PC-9 (cell line): ENCODE data around the gene KCNAB3. TPM values are rescaled to one million over a fixed set of nuclear protein-coding genes. Genes with fewer than 3 reads are reported as not detected.

Experiments
- BruUV-seq: library from RNA; stranded (reverse); fragments of 400-500 nt; replicated peaks from 2 replicates; lab custom pipeline; 2021; lab: Mats Ljungman, UMichigan
- CTCF ChIA-PET: fragments of 300-600 bp; sonication (Branson Sonifier 250); formaldehyde crosslinking; loops from one replicate; lab custom pipeline; 2022; ENCODE audit warnings: antibody characterized with exemption; lab: Charles Lee
- POLR2A ChIA-PET: fragments of 300-600 bp; sonication (Branson Sonifier 250); formaldehyde crosslinking; loops from one replicate; lab custom pipeline; 2022; ENCODE audit warnings: antibody characterized with exemption; ENCODE audit not compliant: unreplicated experiment; lab: Charles Lee
- DNase-seq, 2 experiments: peaks; one replicate each; pipeline versions ENCODE4 v3.0.0 to v3.0.0-alpha.2; 2015 to 2022; ENCODE audit warnings: mixed read lengths in 1 of 2
- H2AFZ ChIP-seq: fragments of 200-600 bp; sonication (generic); 2 replicates; pipeline ENCODE4 v1.8.1; 2017; ENCODE audit warnings: antibody characterized with exemption
- H3F3A ChIP-seq: fragments of 200-600 bp; sonication (generic); 2 replicates; pipeline ENCODE4 v1.8.1; 2017; ENCODE audit warnings: antibody characterized with exemption, mild to moderate bottlenecking, low read depth; ENCODE audit not compliant: insufficient read depth
- H3K27ac ChIP-seq: fragments of 200-600 bp; sonication (generic); 2 replicates; pipeline ENCODE4 v1.6.1; 2016; ENCODE audit warnings: mixed run types
- H3K27me3 ChIP-seq: fragments of 200-600 bp; sonication (generic); 2 replicates; pipeline ENCODE4 v1.6.1; 2016; ENCODE audit warnings: low read depth, mixed run types; ENCODE audit not compliant: insufficient read depth
- H3K36me3 ChIP-seq: fragments of 200-600 bp; sonication (generic); 2 replicates; pipeline ENCODE4 v1.6.1; 2016; ENCODE audit warnings: low read depth, mixed run types
- H3K4me1 ChIP-seq: fragments of 200-600 bp; sonication (generic); replicated peaks from 2 replicates; pipeline ENCODE4 v1.6.1; 2016; ENCODE audit warnings: mixed run types; ENCODE audit not compliant: insufficient read depth
- H3K4me2 ChIP-seq: fragments of 200-600 bp; sonication (generic); 2 replicates; pipeline ENCODE4 v1.6.1; 2017; ENCODE audit warnings: mixed run types
- H3K4me3 ChIP-seq: fragments of 200-600 bp; sonication (generic); 2 replicates; pipeline ENCODE4 v1.6.1; 2016; ENCODE audit warnings: mixed run types
- H3K79me2 ChIP-seq: fragments of 200-600 bp; sonication (generic); 2 replicates; pipeline ENCODE4 v1.6.1; 2017; ENCODE audit warnings: low read depth, mixed run types
- H3K9me2 ChIP-seq: fragments of 200-600 bp; sonication (generic); 2 replicates; pipeline ENCODE4 v1.8.1; 2017; ENCODE audit warnings: mild to moderate bottlenecking; ENCODE audit not compliant: insufficient read depth
- H3K9me3 ChIP-seq: fragments of 200-600 bp; sonication (generic); 2 replicates; pipeline ENCODE4 v1.8.1; 2016; ENCODE audit warnings: low read depth; ENCODE audit not compliant: insufficient read depth
- H4K20me1 ChIP-seq: fragments of 200-600 bp; sonication (generic); 2 replicates; pipeline ENCODE4 v1.8.1; 2017; ENCODE audit not compliant: insufficient read depth
- EZH2 ChIP-seq: fragments of 200-600 bp; sonication (generic); IDR thresholded peaks from 2 replicates; pipeline ENCODE4 v1.8.0; 2017; ENCODE audit warnings: antibody characterized with exemption, low read depth
- intact Hi-C: fragments of 100-400 bp; cut with micrococcal nuclease; formaldehyde crosslinking; loops from one replicate; pipeline ENCODE4 v1.10.0; 2022; ENCODE audit not compliant: unreplicated experiment
- total RNA-seq: library from RNA; stranded (reverse); gene quantifications from 2 replicates; pipeline ENCODE4 v1.2.3, GENCODE V29; 2021
- TF ChIP-seq, protein P1 (sequence below): fragments of 200-600 bp; sonication (generic); conservative IDR thresholded peaks from 2 replicates; pipeline ENCODE4 v1.6.1; 2017; ENCODE audit warnings: mixed run types, antibody characterized with exemption, mild to moderate bottlenecking, moderate library complexity

KCNAB3 gene
- total RNA-seq, 1 experiment from 2014 or later, result 13.8 TPM

DNA sequence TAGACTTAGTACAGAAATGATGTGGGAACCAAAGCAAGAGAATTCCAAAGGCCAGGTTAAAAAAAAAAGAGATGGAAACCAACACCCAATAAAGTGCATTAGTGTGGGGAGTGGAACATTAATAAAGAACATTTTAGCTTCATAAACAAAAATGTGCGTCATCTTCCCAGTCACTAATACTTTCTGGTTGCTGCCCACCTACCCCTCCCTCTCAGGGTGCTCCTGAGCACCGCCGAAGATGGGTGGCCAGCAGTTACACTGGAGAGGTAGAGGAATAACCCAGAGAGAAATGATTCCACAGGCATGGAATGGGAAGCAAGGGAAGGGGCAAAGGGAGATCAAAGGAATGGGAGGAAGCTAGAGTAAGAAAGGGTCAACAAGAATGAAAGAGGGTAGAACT, 47.0 kb downstream of the KCNAB3 start:
- H2AFZ ChIP-seq, result no peak overlapping the region
- H3K27me3 ChIP-seq, result no peaks in the 10 kb centered on the region
- DNase-seq, result no peak
- peaks cover 12% of the 10 kb centered on the region; the same call in 1 of the 2 replicates for H3F3A ChIP-seq
- no peaks in the 10 kb centered on the region for H3K9me2 ChIP-seq
- no peaks in the 10 kb centered on the region for H4K20me1 ChIP-seq
- ChIA-PET POLR2A (interaction anchor here (0.6 kb wide), 1 partner anchor 115 kb away, joined by 4 read pairs; no protein-coding TSS in a partner anchor), CTCF (interaction anchor here (0.7 kb wide), 1 partner anchor 107 kb away, joined by 4 read pairs; no protein-coding TSS in a partner anchor)
- peaks cover 12% of the 10 kb centered on the region for H3K79me2 ChIP-seq
- H3K27ac ChIP-seq, result no peak overlapping the region
- no peak overlapping the region for H3K4me2 ChIP-seq
- no TSS peak for BruUV-seq
- intact Hi-C loops, result loop anchor here (10.0 kb wide), 1 partner anchor 298 kb away; the partner anchor contains the start of gene MPDU1
- no peaks in the 10 kb centered on the region for H3K9me3 ChIP-seq
- H3K36me3 ChIP-seq, result no peaks in the 10 kb centered on the region
- TF ChIP-seq, protein P1, sequence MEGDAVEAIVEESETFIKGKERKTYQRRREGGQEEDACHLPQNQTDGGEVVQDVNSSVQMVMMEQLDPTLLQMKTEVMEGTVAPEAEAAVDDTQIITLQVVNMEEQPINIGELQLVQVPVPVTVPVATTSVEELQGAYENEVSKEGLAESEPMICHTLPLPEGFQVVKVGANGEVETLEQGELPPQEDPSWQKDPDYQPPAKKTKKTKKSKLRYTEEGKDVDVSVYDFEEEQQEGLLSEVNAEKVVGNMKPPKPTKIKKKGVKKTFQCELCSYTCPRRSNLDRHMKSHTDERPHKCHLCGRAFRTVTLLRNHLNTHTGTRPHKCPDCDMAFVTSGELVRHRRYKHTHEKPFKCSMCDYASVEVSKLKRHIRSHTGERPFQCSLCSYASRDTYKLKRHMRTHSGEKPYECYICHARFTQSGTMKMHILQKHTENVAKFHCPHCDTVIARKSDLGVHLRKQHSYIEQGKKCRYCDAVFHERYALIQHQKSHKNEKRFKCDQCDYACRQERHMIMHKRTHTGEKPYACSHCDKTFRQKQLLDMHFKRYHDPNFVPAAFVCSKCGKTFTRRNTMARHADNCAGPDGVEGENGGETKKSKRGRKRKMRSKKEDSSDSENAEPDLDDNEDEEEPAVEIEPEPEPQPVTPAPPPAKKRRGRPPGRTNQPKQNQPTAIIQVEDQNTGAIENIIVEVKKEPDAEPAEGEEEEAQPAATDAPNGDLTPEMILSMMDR, result no peak
- H3K4me3 ChIP-seq, result no peak overlapping the region
- H3K4me1 ChIP-seq, result peaks cover 10% of the 10 kb centered on the region; the same call in 1 of the 2 replicates

DNA sequence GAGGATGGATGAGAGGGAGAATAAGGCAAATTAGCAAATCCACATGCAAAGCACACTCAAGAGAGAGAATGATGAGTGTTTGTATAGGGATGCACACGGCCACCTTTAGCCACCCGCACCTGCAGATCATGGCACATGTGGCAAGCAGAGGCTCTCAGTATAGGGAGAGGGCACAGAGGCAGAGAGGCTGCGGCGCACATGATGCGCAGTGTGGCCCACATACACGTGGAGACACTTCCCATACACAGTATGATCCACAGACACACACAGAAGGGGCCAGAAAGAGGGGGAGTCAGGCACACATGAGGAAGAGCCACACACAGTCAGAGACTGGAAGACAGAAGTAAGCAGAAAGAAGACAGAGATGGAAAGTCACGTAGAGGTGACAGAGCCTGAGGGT, 47.6 kb downstream of the KCNAB3 start:
- Histone ChIP-seq H3K79me2 (peaks cover 12% of the 10 kb centered on the region), H3K4me1 (peaks cover 10% of the 10 kb centered on the region; the same call in 1 of the 2 replicates), H3K4me3 (no peak overlapping the region), H3F3A (peaks cover 10% of the 10 kb centered on the region; the same call in 1 of the 2 replicates), H3K27me3 (no peaks in the 10 kb centered on the region), H3K4me2 (no peak overlapping the region), H3K36me3 (no peaks in the 10 kb centered on the region), H4K20me1 (no peaks in the 10 kb centered on the region), H2AFZ (no peak overlapping the region), H3K9me2 (no peaks in the 10 kb centered on the region), H3K27ac (no peak overlapping the region), H3K9me3 (no peaks in the 10 kb centered on the region)
- intact Hi-C loops, result loop anchor here (10.0 kb wide), 1 partner anchor 297 kb away; the partner anchor contains the start of gene MPDU1
- BruUV-seq, result no TSS peak
- POLR2A ChIA-PET, result no interaction called here
- no peak for DNase-seq
- CTCF ChIA-PET, result no interaction called here
- TF ChIP-seq EZH2, result no peak
- TF ChIP-seq, protein P1, result no peak

DNA sequence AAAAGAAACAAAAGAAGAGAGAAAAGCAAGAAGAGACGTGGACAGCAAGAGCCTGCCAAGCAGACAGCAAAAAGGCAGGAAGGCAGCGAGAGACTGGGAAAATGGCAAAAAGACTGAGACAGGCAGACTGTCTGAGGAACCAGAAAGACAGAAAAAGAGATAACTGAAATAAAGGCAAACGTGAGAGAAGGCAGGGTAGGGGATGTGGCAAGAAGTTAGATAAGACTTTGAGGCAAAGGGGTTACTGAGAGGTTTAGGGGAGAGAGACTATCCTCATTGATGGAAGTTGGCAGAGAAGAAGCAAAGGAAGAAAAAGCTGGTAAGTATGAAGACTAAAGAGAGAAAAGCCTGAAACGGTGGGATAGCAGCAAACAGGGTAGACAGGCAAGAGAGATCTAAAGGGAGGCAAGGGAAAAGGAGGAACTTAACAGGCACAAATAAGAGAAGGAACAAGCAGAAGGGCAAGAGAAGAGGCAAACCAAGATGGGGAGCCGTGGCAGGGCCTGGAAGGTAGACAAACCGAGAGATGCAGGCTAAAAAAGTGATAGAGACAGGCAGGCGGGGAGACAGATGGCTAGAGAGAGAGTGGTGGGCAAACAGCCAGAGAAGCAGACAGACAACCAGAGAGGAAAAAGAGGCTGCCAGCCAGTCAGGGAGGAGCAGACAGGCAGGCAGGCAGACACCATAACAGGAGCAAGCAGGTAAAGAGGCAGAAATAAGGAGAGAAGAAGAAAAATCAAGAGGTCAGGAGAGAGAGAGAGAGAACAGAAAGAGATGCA, 48.2 kb downstream of the KCNAB3 start:
- no peaks in the 10 kb centered on the region for H3K27me3 ChIP-seq
- H2AFZ ChIP-seq, result no peak overlapping the region
- no peaks in the 10 kb centered on the region for H3K9me3 ChIP-seq
- no peaks in the 10 kb centered on the region for H4K20me1 ChIP-seq
- no peaks in the 10 kb centered on the region for H3K9me2 ChIP-seq
- no peak for DNase-seq
- H3K27ac ChIP-seq, result no peak overlapping the region
- H3F3A ChIP-seq, result peaks cover 5% of the 10 kb centered on the region; the same call in 1 of the 2 replicates
- TF ChIP-seq EZH2, result no peak
- TF ChIP-seq, protein P1, result no peak
- intact Hi-C loops, result loop anchor here (10.0 kb wide), 1 partner anchor 297 kb away; the partner anchor contains the start of gene MPDU1
- ChIA-PET POLR2A (no interaction called here), CTCF (no interaction called here)
- no peak overlapping the region for H3K4me2 ChIP-seq
- H3K36me3 ChIP-seq, result no peaks in the 10 kb centered on the region
- H3K4me1 ChIP-seq, result peaks cover 10% of the 10 kb centered on the region; the same call in 1 of the 2 replicates
- BruUV-seq, result no TSS peak
- H3K4me3 ChIP-seq, result no peak overlapping the region
- H3K79me2 ChIP-seq, result peaks cover 10% of the 10 kb centered on the region
